Activated effector memory CD4-positive, alpha-beta T cell treated with anti-CD3 and anti-CD28 coated beads, Interleukin-2, amount 50 U/mL, for 16 hours (primary cell): Measurements from ENCODE around the gene TBC1D30.
A peak's percentile ranks its signal among the peaks of the same experiment; 100 is the strongest.
"Not testable (repeated sequence)": the region's sequence is repeated elsewhere in the genome, so short reads cannot be mapped to it uniquely, and the experiment has no call there.

Source experiments
- DNase-seq: peaks from one replicate; pipeline ENCODE4 v3.0.0-alpha.2; 2020

TBC1D30 gene

GRCh38 chr12:64806593-64807460 lies 17.6 kb upstream of the TBC1D30 start:
- DNase-seq: no peak

GRCh38 chr12:64808110-64808509 lies 16.3 kb upstream of the TBC1D30 start:
- no peak for DNase-seq

- DNase-seq: no peak
Measured at GRCh38 chr12:64810831-64811230, 13.6 kb upstream of the TBC1D30 start.

GRCh38 chr12:64813723-64814122 lies 10.7 kb upstream of the TBC1D30 start:
- DNase-seq: no peak

- DNase-seq: no peak
Measured at GRCh38 chr12:64814432-64814831, 10.0 kb upstream of the TBC1D30 start.

GRCh38 chr12:64819816-64820402 lies 4.5 kb upstream of the TBC1D30 start:
- DNase-seq: no peak

- no peak for DNase-seq
Measured at GRCh38 chr12:64820593-64820992, 3.9 kb upstream of the TBC1D30 start.

GRCh38 chr12:64821116-64821630 lies 3.3 kb upstream of the TBC1D30 start:
- DNase-seq: no peak

GRCh38 chr12:64824130-64824499 lies 332 bp upstream of the TBC1D30 start:
- DNase-seq: no peak

GRCh38 chr12:64825143-64826021 lies 935 bp downstream of the TBC1D30 start:
- DNase-seq: no peak

- DNase-seq: peak; percentile 75
Measured at GRCh38 chr12:64826234-64826633, 1.8 kb downstream of the TBC1D30 start.

GRCh38 chr12:64828713-64829112 lies 4.3 kb downstream of the TBC1D30 start:
- no peak for DNase-seq

- DNase-seq: no peak
Measured at GRCh38 chr12:64833928-64834327, 9.5 kb downstream of the TBC1D30 start.

GRCh38 chr12:64835901-64836300 lies 11.5 kb downstream of the TBC1D30 start:
- DNase-seq: no peak

- DNase-seq: no peak
Measured at GRCh38 chr12:64836856-64837255, 12.4 kb downstream of the TBC1D30 start.

- no peak for DNase-seq
Measured at GRCh38 chr12:64837427-64837826, 13.0 kb downstream of the TBC1D30 start.

GRCh38 chr12:64840119-64840518 lies 15.7 kb downstream of the TBC1D30 start:
- DNase-seq: no peak

GRCh38 chr12:64840949-64841717 lies 16.7 kb downstream of the TBC1D30 start:
- DNase-seq: no peak

- not testable (repeated sequence) for DNase-seq
Measured at GRCh38 chr12:64848409-64848808, 24.0 kb downstream of the TBC1D30 start.

- no peak for DNase-seq
Measured at GRCh38 chr12:64858882-64859605, 34.6 kb downstream of the TBC1D30 start.

GRCh38 chr12:64860446-64860998 lies 36.1 kb downstream of the TBC1D30 start:
- DNase-seq: no peak
